Measurements from ENCODE around the gene ASIC2.

- TF ChIP-seq ZNF19 (tag by site-specific recombination; IDR thresholded peaks at IDR 0.05; ENCODE audit: low read depth) (no peak), ZBTB17 (tag by site-specific recombination; IDR thresholded peaks at IDR 0.05) (no peak), ZEB2 (tag by site-specific recombination; IDR thresholded peaks at IDR 0.05) (no peak), ZNF433 (tag by site-specific recombination; IDR thresholded peaks at IDR 0.05; ENCODE audit: low read depth) (no peak), ZNF274 (IDR thresholded peaks at IDR 0.05; ENCODE audit: low read length) (no peak), ZNF274 (tag by site-specific recombination; IDR thresholded peaks at IDR 0.05; ENCODE audit: borderline replicate concordance) (no peak), PRDM10 (tag by site-specific recombination; IDR thresholded peaks at IDR 0.05) (no peak), ZSCAN5A (tag by site-specific recombination; IDR thresholded peaks at IDR 0.05) (no peak), ZBTB21 (tag by site-specific recombination; IDR thresholded peaks at IDR 0.05) (no peak), ZNF501 (tag by site-specific recombination; IDR thresholded peaks at IDR 0.05) (no peak), TRIM28 (IDR thresholded peaks at IDR 0.05; ENCODE audit: borderline replicate concordance, low read length) (no peak)
- TF ChIP-seq, protein P1, sequence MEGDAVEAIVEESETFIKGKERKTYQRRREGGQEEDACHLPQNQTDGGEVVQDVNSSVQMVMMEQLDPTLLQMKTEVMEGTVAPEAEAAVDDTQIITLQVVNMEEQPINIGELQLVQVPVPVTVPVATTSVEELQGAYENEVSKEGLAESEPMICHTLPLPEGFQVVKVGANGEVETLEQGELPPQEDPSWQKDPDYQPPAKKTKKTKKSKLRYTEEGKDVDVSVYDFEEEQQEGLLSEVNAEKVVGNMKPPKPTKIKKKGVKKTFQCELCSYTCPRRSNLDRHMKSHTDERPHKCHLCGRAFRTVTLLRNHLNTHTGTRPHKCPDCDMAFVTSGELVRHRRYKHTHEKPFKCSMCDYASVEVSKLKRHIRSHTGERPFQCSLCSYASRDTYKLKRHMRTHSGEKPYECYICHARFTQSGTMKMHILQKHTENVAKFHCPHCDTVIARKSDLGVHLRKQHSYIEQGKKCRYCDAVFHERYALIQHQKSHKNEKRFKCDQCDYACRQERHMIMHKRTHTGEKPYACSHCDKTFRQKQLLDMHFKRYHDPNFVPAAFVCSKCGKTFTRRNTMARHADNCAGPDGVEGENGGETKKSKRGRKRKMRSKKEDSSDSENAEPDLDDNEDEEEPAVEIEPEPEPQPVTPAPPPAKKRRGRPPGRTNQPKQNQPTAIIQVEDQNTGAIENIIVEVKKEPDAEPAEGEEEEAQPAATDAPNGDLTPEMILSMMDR (tag by site-specific recombination; IDR thresholded peaks at IDR 0.05), result no peak
- TF ChIP-seq, protein P2, sequence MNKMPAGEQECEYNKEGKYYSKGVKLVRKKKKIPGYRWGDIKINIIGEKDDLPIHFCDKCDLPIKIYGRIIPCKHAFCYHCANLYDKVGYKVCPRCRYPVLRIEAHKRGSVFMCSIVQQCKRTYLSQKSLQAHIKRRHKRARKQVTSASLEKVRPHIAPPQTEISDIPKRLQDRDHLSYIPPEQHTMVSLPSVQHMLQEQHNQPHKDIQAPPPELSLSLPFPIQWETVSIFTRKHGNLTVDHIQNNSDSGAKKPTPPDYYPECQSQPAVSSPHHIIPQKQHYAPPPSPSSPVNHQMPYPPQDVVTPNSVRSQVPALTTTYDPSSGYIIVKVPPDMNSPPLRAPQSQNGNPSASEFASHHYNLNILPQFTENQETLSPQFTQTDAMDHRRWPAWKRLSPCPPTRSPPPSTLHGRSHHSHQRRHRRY (tag by site-specific recombination; IDR thresholded peaks at IDR 0.05), result no peak
- TF ChIP-seq, protein P3, sequence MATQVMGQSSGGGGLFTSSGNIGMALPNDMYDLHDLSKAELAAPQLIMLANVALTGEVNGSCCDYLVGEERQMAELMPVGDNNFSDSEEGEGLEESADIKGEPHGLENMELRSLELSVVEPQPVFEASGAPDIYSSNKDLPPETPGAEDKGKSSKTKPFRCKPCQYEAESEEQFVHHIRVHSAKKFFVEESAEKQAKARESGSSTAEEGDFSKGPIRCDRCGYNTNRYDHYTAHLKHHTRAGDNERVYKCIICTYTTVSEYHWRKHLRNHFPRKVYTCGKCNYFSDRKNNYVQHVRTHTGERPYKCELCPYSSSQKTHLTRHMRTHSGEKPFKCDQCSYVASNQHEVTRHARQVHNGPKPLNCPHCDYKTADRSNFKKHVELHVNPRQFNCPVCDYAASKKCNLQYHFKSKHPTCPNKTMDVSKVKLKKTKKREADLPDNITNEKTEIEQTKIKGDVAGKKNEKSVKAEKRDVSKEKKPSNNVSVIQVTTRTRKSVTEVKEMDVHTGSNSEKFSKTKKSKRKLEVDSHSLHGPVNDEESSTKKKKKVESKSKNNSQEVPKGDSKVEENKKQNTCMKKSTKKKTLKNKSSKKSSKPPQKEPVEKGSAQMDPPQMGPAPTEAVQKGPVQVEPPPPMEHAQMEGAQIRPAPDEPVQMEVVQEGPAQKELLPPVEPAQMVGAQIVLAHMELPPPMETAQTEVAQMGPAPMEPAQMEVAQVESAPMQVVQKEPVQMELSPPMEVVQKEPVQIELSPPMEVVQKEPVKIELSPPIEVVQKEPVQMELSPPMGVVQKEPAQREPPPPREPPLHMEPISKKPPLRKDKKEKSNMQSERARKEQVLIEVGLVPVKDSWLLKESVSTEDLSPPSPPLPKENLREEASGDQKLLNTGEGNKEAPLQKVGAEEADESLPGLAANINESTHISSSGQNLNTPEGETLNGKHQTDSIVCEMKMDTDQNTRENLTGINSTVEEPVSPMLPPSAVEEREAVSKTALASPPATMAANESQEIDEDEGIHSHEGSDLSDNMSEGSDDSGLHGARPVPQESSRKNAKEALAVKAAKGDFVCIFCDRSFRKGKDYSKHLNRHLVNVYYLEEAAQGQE (tag by site-specific recombination; IDR thresholded peaks at IDR 0.05), result peak; percentile 53; the same call in 1 of the 2 replicates
Measured at GRCh38 chr17:33227911-33228310, 65.2 kb downstream of the ASIC2 start.
